ENCODE results near the gene HNRNPR.
A peak's percentile ranks its signal among the peaks of the same experiment; 100 is the strongest.

The HNRNPR gene

DNA sequence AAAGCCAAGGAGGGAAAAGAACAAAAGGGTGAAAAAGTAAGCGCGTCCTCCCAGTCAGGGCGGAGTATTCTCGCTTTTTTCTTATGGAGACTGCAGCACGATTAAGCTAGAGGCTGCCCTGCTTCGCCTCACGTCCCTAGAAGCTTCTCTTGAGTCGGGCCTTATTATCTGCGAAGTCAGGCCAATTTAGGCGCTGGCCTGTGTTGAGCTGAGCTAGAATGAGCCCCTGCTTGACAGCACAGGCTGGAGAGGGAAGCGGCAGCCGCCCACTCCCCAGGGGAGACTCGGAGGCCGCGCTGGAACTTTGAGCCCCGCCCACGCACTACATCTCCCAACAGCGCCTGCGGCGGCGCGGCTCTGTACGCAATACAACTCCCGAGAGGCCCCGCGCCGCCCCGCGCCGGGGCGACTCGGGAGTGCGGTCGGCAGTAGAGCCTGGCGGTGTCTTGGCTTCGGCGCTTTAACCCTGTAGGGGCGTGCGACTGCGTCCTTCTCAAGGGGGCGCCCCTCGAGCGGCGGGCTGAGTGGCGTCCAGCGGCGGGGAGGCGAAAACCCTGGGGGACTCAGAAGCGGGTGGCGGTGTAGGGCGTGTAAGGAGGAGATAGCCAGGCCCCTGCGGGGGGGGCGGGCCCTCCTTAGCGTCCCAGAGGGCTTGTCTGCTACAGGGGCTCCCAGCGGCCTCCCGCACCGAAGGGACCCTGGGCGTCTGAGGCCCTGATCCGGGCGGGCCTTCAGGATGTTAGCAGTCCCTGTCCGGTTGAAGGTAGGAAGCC is 24.7 kb upstream of the HNRNPR start:
- DNase-seq = peak; percentile 94

DNA sequence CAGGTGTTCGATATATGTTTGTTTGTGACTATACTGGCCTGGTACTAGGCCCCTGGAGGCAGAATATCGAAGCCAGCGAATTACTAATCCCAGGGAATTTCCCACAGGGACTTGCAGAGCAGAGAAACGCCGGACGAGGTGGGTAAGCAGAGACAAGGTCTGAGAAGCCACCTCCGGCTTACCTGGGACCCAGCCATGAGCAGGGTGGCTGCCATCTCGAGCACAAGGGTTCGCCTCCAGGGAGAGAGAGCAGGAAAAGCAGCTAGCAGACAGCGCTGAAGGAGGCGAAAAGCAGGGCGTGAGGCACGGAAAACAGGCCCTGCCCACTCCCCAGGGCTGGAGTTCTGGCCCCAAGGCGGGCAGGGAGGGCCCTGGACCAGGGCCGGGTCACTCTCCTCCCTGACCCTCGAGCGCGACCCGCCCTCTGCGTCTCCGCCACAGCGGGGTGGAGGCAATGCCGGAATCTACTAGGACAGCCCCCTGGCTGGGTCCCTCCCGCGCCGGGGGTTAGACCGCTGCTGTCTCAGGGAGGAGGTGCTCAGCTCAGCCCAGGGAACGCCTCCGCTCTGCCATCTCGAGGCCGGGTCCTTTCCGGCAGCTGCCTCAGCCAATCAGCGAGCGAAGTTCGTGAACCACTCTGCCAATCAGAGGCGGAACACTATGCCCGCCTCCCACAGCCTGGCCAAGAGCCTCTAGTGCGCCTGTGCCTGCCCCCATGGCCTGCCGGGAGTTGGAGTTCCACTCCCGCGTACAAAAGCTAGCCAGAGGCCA is 23.9 kb upstream of the HNRNPR start:
- peak; percentile 99 for DNase-seq

DNA sequence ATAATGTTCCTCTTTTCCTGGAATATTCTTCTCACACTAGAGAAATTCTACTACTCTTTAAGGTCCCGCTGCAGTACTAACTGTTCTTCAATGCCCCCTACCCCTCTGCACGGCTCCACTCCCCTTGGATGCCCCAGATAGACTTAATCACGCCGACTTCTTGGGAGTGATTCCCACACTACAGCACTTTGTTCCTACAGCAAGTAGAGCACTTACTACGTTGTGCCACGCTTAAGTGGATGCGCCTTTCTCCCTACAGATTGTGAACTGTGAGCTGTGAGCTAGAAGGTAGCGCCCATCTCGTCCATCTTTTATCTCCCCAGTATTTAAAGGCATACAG is 23.3 kb upstream of the HNRNPR start:
- no peak for DNase-seq

DNA sequence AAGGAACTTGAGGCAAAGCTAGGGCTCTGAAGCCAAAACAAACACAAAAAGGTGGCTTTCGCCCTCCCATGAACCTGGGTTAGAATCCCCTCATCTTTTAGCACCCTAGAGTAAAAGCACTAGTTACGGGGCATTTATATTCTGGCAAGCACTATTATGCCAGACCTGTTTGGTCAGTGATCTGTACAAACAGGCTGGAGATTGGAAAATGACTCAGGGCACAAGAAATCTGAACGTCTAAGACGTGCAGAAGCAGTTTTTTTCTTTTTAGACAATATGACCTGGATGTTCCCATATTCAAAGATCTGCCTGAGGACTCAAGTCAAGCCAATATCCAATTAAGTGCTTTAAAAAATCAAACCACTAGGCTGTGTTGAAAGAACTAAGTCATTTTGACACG is 22.5 kb upstream of the HNRNPR start:
- DNase-seq = no peak

DNA sequence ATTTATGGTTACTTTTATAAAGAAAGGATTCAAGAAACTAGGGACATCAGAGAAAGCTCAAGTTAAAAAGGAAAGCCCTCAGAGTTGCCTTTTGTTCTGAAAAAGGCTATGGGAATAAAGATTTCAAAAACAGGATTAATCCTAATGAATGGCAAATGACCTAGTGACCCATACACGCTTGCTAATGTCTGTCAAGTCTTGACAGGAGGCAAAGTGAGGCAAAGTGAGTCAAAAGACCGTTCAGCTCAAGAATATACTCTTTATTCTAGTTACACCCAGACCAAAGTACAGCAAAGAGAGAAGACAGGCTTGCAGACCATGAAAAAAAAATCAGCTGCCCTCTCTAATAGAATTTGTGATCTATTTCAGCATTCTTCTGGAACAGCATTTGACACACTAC is 22.1 kb upstream of the HNRNPR start:
- DNase-seq = no peak

DNA sequence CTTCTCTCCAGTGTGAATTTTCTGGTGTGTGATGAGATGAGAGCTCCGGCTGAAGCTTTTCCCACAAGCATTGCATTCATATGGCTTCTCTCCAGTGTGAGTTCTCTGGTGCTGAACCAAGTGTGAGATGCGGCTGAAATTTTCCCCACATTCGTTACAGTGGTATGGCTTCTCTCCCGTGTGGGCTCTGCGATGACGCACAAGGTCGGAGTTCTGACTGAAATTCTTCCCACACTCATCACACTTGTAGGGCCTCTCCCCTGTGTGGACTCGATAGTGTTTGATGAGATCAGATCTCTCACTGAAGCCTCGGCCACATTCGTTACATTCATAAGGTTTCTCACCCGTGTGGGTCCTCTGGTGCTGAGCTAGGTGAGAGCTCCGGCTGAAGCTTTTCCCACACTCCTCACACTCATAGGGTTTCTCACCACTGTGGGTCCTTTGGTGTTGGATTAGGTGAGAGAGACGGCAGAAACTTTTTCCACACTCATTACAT is 18.2 kb upstream of the HNRNPR start:
- DNase-seq = no peak

DNA sequence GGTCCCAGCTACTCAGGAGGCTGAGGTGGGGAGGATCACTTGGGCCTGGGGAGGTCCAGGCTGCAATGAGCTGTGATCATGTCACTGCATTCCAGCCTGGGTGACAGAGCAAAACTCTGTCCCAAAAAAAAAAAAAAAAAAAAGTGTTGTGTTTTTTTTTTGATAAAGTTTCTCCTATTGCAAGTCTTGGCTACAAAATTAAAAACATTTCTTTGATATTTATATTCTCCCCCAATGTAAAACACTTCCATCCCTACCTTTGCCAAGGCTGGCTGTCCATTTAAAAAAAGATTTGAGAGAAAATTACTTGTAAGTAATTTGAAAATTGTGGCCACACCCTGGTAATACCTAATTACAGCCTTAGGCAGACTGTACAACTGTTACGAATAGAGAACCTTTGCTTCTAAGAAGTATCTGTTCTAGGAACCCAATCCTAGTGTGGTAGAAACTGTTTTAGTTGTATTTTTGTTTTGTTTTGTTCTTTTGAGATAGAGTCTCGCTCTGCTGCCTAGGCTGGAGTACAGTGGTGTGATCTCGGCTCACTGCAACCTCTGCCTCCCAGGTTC is 14.3 kb upstream of the HNRNPR start:
- DNase-seq = no peak

DNA sequence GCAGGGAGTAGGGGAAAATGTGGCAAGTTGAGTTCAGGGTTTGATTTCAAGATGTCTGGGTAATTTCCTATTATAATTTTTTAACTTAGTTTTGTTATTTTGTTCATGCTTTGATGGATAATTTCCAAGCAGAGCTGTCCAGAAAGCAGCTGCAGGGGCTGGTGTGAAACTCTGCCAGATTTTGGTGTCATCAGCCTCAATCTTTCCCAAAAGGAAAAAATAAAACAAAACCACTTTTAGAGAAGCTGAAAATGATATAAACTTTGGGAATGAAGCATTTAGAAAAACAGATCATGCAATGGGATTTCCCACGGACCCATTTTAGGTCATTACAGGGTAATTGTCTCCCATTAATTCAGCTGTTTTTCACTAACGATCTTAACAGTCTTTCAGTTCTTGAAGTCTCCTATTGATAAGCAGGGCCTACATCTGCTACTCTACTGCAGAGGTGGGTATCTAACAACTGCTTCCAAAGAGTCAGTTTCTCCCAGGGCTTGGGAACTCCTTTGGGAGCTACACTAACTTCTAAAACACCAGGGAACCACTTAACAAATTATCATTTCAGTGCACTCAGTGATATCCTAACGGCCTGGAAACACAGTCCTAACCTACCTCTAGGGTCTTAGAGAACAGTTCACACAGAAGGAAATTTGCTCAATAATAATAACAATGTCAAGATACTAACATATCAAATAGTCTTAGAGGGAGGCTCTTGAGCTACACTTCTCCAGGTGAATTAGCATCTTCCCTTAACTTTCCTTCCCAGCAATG is 13.2 kb upstream of the HNRNPR start:
- DNase-seq = peak; percentile 48

DNA sequence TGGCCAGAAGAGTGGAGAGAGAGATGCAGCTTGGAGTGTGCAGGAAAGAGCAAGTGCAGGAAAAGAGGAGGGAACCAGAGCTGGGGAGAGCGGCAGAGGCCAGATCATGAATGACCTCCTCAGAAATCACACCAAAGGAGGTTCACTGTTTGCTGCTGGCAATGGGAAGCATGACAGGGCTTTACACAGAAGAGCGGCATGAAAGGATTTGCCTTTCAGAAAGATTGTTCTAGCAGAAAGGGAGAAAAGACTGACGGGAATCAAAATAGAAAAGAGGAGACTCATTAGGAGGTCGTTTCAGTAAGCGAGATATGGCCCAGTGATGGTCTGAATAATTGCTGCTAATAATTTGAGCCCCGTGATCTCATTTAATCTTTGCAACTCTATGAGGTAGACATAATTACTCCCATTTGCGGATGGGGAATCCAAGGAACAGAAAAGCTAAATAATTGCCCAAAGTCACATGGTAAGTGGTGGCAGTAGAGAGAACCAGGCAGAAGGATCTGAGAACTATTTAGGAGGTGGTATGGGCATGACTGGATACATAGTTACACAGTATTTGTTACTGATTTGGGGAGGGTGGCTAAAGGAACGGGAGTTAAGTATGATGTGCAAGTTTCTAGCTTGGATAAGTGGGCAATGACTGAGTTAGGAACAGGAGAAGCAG is 12.5 kb upstream of the HNRNPR start:
- DNase-seq = no peak

DNA sequence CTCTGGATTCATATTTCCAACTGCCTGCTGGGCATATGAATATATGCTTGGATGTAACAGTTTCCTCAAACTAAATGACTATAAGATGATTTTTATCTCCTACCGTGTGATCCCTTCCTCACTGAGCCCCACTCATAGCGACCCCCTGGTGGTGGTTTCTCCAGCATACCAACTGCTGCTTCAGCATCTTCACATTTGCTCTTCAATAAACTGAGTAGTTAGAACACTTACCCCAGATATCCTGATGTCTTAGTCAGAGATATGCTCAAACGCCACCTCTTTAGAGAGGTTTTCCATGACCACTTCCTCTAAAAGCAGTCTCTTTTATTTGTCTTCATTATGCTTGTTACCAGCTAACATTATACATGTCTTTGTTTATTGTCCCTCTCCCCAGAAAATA is 10.2 kb upstream of the HNRNPR start:
- no peak for DNase-seq

DNA sequence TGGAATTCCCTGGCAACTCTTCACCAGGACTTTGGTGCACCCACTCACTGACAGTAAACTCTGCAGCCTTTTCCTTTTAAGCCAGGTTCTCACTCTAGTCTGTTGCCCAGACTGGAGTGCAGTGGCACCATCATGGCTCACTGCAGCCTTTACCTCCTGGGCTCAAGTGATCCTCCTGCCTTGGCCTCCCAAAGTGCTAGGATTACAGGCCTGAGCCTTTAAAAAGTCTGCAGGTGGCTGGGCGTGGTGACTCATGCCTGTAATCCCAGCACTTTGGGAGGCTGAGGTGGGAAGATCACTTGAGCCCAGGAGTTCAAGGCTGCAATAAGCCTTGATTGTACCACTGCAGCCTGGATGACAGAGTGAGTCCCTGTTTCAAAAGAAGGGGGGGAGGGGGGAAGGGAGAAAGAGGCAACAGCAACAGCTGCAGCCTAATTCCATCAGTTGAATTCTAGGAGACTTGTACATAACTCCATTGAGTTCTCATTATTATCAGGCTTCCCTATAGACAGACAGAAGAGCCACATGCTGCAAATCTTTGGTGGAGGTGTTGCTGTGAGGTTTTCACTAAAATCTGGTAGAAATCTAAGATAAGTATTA is 8.1 kb upstream of the HNRNPR start:
- DNase-seq = no peak

DNA sequence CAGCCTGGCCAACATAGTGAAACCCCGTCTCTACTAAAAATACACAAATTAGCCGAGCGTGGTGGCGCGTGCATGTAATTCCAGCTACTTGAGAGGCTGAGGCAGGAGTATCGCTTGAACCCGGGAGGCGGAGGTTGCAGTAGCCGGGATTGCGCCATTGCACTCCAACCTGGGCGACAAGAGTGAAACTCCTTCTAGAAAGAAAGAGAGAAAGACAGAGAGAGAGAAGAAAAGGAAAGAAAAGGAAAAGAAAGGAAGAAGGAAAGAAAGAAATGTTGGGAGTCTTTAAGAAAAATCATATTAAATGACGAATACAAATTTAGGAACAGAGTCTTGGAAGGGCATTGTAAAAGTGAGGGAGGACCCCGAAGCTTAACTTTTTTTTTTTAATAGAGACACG is 1.8 kb upstream of the HNRNPR start:
- DNase-seq = no peak

DNA sequence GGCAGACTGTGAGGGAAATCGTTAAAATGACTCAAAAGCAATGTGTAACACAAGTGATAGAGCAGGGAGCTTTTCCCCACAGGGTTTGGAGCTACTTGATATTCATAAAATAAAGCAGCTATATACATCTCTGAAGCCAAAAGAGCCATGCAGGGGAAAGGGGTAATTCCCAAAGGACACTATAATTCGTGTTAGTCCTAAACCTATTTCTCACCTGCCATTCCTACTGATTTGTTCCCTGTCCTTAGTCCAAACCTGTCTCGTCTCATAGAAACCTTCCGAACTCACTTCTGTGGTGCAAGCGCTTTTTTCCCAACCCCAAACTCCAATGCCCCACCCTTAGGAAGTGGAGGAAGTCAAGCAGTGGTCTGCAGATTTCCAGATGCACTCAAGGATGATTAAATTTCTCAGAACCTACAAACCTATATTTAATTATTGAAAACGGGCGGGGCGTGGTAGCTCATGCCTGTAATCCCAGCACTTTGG is 946 bp upstream of the HNRNPR start:
- DNase-seq = peak; percentile 41

DNA sequence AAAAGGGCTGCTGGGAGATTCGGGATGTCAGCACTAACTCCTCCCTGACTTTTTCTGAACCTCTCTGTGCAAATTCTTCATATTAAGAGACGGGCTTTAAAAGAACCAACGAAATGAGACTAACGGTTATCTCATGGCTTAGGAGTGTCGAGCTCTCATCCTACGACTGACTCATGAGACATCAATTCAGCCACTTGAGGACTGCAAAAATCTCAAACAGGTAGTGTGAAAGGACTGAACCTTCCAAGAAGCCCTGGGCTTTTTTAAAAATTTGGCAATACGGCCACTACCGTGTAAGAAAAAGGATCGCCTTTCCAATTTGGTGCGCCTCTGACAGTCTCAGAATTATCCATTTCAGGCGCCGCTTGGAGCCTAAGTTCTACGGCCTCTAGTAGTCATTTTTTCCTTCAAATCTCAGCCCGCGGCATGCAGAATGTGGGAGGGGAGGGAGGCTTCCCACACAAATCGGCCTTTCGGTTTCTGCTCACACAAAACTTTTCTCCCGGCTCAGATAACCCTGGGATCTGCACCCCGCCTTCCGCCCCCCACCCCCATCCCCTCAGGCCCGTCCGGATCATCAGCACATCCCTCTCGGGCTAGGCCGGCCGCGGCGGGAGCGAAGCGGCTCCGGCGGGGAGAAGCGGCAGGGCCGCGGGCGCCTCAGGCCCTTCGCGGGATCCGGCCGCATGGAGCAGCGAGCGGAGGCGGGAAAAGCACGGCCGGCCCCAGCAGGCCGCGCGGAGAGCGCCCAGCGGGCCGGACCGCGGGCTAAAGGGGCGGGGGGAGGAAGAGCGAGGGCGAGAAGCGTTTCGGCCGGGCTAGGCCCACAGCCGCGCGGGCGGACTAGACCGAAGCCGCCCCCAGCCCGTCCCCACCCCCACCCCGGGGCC is 618 bp downstream of the HNRNPR start:
- DNase-seq = peak; percentile 57

DNA sequence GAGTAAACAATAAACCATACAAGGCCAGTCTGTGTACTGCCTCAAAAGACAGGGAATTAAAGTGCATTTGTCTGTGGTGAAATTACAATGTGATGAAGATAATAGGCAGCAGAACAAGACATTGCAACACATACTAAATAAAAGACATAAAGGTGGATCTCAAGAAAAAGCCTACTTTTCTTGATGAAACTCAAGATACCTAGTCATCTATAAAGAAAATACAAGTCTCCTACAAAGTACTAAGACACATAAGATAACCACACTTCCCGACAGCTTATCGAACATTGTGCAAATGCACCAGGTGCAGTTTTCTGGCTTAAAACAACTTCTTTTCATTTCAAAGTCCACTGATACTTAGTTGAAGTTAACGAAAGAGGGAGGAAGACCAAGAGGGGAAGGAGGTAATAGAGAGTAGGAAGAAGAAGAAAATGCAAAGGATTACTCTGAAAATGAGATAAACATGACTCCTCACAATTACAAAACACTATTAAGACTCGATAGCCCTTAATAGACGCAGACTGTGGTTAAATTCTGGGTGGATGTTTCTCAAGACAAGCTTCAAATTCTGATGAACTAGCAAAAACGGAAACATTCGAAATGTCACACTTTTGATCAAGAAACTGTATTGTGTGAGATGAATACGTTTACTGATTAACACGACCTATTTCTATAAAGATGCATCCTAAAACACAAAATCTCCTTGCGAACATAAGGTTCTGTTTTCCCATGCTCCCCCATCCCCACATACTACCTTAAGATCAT is 2.0 kb downstream of the HNRNPR start:
- no peak for DNase-seq

DNA sequence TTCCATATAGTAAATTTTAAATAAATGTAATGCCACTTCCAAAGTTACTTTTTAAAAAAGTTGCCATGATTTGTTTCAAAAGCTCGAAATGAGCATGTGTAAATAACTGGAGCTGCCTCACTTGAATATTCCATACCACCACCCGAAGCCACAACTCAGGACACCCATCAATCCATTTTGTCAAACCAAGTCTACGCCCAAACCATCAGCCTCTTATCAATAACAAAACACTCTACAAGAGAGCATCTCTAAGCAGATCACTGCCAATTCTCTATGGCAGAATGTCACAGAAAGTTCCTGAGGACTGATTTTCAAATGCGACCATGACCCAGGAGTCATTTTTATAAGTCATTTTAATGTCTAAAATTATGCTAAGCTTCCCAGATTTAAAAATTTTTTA is 4.5 kb downstream of the HNRNPR start:
- no peak for DNase-seq

DNA sequence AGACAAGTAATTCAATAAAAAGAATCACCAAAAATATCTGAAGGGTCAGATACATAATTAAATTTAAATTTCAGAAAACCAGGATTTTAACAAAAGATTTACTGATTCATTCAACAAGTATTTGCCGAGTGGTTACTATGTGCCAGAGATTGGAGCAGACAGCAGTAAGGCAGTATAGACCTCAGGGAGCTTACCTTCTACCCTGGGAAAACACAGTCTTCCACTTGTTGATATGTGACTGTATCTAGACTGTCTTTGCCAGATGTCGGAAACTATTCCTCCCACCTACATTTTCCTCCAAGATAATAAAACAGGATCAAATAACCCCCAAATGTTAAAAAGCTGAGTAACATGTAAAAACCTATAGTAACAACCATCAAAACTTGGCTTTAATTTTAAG is 6.2 kb downstream of the HNRNPR start:
- DNase-seq = no peak

DNA sequence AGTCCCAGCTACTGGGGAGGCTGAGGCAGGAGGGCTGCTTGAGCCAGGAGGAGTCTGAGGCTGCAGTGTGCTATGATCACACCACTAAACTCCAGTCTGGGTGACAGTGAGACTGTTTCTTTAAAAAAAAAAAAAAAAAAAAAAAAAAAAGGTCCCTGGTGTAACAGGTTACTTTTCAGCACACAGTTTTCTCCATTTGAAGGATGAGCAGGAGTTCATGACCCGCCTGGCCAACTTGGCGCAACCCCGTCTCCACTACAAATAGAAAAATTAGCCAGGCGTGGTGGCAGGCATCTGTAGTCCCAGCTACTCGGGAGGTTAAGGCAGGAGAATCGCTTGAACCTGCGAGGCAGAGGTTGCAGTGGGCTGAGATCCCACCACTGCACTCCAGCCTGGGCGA is 12.4 kb downstream of the HNRNPR start:
- DNase-seq = no peak

DNA sequence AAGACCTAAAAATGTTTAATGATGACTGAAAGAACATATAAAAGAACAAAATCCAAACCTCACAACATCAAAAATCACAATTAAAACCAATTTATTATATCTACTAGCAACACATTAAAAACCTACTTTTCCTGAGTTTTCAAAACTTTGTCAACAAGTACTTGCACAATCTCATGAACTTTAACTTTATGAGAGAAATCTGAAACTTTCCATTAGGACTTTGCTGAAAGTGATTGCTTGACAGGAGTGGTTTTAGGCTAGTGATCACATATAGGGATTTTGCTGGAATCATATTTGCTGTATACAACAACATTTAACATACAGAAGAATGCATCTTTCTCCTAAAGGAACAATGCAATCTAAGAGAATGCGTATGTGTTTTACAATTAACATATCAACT is 13.2 kb downstream of the HNRNPR start:
- DNase-seq = no peak

DNA sequence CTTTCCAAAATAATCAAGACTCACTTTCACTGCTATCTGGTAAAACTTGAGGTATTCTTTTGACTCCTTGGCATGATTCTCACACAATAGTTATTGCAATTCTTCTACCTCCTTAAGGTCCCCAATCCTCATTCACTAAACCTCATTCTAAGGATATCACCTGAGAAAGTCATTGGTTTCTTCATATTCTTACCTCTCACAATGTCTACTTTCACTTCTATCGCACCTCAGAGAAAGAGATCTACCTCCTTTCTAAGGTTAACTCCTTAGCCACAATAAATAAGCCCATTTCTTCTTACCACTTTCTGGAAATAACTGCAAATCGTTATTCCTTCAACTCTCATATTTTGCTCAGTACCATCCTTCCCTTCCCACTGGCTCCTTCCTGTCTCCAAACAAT is 18.7 kb downstream of the HNRNPR start:
- DNase-seq = no peak
